Upper lobe of right lung (tissue), 1 donor: ENCODE data around the gene ROBO2. TPM values are rescaled to one million over a fixed set of nuclear protein-coding genes. Genes with fewer than 3 reads are reported as not detected.

ENCODE experiments used
- ATAC-seq: fragments of 200-7000 bp; cut with Tn5 transposase; one replicate; pipeline ENCODE4 v1.9.1; 2020; ENCODE audit warnings: mild to moderate bottlenecking, moderate library complexity
- DNase-seq: peaks from one replicate; pipeline ENCODE4 v3.0.0-alpha.2; 2020
- H3K27ac ChIP-seq: fragments of 200-600 bp; one replicate; pipeline ENCODE4 v1.8.0; 2022
- H3K27me3 ChIP-seq: fragments of 200-600 bp; one replicate; pipeline ENCODE4 v1.8.0; 2022; ENCODE audit warnings: mild to moderate bottlenecking
- H3K36me3 ChIP-seq: fragments of 200-600 bp; one replicate; pipeline ENCODE4 v1.8.0; 2022
- H3K4me1 ChIP-seq: fragments of 200-600 bp; one replicate; pipeline ENCODE4 v1.8.0; 2022
- H3K4me3 ChIP-seq: fragments of 200-600 bp; one replicate; pipeline ENCODE4 v1.8.0; 2022; ENCODE audit warnings: mild to moderate bottlenecking
- H3K9me3 ChIP-seq: fragments of 200-600 bp; one replicate; pipeline ENCODE4 v1.8.0; 2022
- intact Hi-C: fragments of 100-400 bp; cut with DNase I; formaldehyde crosslinking; loops from one replicate; pipeline ENCODE4 v1.11.0; 2022
- total RNA-seq: library from RNA; stranded (reverse); fragmentation: NEBNext Ultra II Directional; extraction: Animal tissue kit (Norgen Biotek cat#: 25700); gene quantifications from one replicate; pipeline ENCODE4 v1.2.1, GENCODE V29; 2021
- TF ChIP-seq, protein P1 (sequence below): fragments of 200-600 bp; IDR thresholded peaks from one replicate; pipeline ENCODE4 v1.8.0; 2022; ENCODE audit warnings: antibody characterized with exemption
- donor health status: DM: no; HTN: yes; CAD: no; lungs with severe emphysema.

Gene ROBO2
- total RNA-seq, 1 donor from 2014 or later = 27.1 TPM

DNA sequence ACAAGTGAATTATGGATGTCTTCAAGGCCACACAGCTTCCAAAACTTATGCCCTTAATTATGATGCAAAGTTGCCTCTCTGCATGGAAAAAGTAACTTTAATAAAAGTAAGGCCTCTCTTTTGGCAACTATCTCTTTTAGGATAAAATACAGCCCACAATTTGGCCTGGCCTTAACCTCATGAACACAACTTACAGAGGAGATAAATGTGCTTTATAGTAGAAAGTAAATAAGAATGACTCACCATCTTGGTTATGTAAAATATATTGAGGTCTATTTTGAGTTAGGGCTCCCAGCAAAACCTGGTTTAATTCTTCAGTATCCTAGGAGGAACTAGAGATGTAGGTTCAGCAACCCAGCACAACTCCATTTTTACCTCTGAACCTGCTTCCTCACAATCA is 164.0 kb downstream of the ROBO2 start:
- H3K4me1 ChIP-seq = no peaks in the 10 kb centered on the region
- ATAC-seq = no peak
- intact Hi-C loops = no loop called here
- H3K27ac ChIP-seq = no peak overlapping the region
- H3K36me3 ChIP-seq = no peaks in the 10 kb centered on the region
- H3K4me3 ChIP-seq = no peak overlapping the region
- TF ChIP-seq, protein P1, sequence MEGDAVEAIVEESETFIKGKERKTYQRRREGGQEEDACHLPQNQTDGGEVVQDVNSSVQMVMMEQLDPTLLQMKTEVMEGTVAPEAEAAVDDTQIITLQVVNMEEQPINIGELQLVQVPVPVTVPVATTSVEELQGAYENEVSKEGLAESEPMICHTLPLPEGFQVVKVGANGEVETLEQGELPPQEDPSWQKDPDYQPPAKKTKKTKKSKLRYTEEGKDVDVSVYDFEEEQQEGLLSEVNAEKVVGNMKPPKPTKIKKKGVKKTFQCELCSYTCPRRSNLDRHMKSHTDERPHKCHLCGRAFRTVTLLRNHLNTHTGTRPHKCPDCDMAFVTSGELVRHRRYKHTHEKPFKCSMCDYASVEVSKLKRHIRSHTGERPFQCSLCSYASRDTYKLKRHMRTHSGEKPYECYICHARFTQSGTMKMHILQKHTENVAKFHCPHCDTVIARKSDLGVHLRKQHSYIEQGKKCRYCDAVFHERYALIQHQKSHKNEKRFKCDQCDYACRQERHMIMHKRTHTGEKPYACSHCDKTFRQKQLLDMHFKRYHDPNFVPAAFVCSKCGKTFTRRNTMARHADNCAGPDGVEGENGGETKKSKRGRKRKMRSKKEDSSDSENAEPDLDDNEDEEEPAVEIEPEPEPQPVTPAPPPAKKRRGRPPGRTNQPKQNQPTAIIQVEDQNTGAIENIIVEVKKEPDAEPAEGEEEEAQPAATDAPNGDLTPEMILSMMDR = no peak
- DNase-seq = no peak
- no peaks in the 10 kb centered on the region for H3K9me3 ChIP-seq
- no peaks in the 10 kb centered on the region for H3K27me3 ChIP-seq

DNA sequence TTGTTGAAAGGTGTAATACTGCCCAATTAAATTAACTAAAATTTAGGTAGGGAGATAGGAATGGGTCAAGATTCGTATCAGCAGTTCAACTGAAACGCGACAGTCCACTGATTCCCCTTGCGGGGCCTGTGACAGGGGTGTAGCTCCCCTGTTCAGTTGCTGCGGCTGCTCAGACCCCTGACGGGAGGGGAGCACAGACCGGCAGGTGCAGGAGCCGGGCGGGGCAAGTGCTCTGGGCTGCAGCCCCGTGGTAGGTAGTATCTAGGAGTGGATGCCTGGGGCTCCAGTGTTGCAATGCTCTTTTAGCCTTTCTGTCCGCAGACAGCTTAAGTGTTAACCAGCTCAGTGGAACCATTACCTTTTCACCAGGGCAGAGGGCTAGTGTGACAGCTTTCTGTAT is 164.9 kb downstream of the ROBO2 start:
- no peak for DNase-seq
- H3K9me3 ChIP-seq = no peaks in the 10 kb centered on the region
- intact Hi-C loops = no loop called here

DNA sequence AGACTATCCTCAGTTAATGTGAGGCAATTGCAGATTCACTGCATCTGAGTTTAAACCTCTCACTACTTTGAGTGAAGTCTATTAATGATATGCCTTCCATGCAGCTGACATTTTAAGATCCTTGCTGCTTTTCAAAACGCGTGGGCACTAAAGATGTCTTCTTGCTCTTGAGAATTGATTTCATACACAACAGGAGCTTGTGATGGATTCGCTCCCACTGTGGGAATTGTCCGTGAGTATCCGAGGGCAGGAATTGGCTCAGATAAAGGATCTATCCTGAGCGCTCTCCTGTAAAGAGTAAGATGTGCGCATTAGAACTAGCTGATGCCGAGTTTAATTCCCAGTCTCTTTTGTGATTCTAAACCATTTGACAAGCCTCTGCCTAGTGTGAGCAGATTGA is 167.9 kb downstream of the ROBO2 start:
- no peak overlapping the region for H3K4me3 ChIP-seq
- TF ChIP-seq, protein P1 = no peak
- H3K36me3 ChIP-seq = no peaks in the 10 kb centered on the region
- H3K27me3 ChIP-seq = no peaks in the 10 kb centered on the region
- H3K27ac ChIP-seq = no peak overlapping the region
- DNase-seq = no peak
- ATAC-seq = no peak
- H3K4me1 ChIP-seq = no peaks in the 10 kb centered on the region
- no peaks in the 10 kb centered on the region for H3K9me3 ChIP-seq
- intact Hi-C loops = no loop called here

More for the DNA sequence above, 164.9 kb downstream of the ROBO2 start:
- peak; percentile 12 for ATAC-seq
- TF ChIP-seq, protein P1 = no peak
- H3K36me3 ChIP-seq = no peaks in the 10 kb centered on the region
- no peaks in the 10 kb centered on the region for H3K4me1 ChIP-seq
- H3K27me3 ChIP-seq = no peaks in the 10 kb centered on the region
- no peak overlapping the region for H3K27ac ChIP-seq
- no peak overlapping the region for H3K4me3 ChIP-seq

DNA sequence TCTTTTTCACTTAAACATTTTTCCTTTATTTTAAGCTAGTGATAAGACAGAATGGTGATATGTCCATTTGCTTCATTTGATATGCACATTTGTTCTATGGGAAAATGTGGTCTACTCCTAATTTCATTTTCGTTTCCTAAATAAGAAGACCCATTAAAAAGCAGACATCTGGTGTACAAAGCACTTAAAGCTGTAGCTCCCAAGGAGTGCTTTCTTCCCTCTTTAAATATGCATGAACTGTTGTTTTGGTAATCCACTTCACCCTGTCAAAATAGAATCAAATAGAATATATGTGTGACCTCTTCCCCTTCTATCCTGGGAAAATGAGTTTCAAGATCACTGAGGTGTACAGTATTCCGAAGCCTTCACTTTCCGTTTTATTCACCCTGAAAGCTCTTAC is 182.8 kb downstream of the ROBO2 start:
- H3K4me3 ChIP-seq = no peak overlapping the region
- intact Hi-C loops = no loop called here
- no peak for DNase-seq
- H3K27ac ChIP-seq = no peak overlapping the region
- H3K4me1 ChIP-seq = no peaks in the 10 kb centered on the region
- no peaks in the 10 kb centered on the region for H3K27me3 ChIP-seq
- no peak for ATAC-seq
- H3K9me3 ChIP-seq = no peaks in the 10 kb centered on the region
- TF ChIP-seq, protein P1 = no peak
- no peaks in the 10 kb centered on the region for H3K36me3 ChIP-seq

DNA sequence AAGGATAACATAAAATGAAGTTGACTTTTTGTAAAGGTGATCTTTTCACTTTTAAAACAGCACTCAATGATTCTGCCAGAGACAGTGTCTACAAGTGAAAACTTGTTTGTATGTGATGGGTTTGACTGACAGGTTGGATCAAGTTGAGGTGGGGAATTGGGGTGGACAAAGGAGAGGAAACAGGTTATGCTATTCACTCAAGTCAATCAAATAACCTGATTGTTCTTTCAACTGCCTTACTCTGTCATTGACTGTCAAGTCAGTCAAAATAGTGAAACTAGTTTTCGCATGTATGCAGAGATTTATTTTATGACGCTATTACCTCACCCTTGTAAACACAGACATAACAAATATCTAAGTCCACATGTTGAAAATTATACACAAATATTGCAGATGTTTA is 187.7 kb downstream of the ROBO2 start:
- intact Hi-C loops = no loop called here
- Histone ChIP-seq H3K4me3 (no peak overlapping the region), H3K9me3 (no peaks in the 10 kb centered on the region), H3K27ac (no peak overlapping the region), H3K4me1 (no peaks in the 10 kb centered on the region), H3K27me3 (no peaks in the 10 kb centered on the region), H3K36me3 (no peaks in the 10 kb centered on the region)
- DNase-seq (no peak), ATAC-seq (no peak)
- TF ChIP-seq, protein P1 = no peak

DNA sequence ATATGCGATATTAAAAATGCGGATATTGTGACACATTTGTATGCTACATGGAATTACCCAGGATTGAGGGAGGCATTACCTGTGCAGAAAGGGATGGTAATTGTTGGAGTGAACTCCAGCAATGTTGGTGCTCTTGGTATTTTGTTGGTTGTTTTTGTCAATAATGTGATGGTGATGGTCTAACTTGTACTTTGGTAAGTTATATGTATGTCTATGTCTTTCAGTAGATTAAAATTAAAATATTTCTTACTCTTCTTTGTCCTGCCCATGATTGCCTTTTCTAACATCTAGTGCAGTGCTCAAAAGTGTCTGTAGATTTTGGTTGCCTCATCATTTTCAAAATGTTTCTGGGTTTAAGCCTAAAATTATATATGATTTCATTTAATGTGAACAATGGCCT is 192.7 kb downstream of the ROBO2 start:
- TF ChIP-seq, protein P1 = no peak
- Histone ChIP-seq H3K36me3 (no peaks in the 10 kb centered on the region), H3K4me3 (no peak overlapping the region), H3K27ac (no peak overlapping the region), H3K9me3 (no peaks in the 10 kb centered on the region), H3K4me1 (no peaks in the 10 kb centered on the region), H3K27me3 (no peaks in the 10 kb centered on the region)
- no peak for DNase-seq
- no peak for ATAC-seq
- intact Hi-C loops = no loop called here
